T47D (cell line): ENCODE data around the gene MAML3.

Source experiments
- DNase-seq, 2 experiments: peaks; one replicate each; pipeline versions ENCODE4 v3.0.0 to v3.0.0-alpha.2; 2011 to 2012; ENCODE audit warnings: low read depth in 1 of 2, low spot score in 1 of 2
- JUND ChIP-seq: IDR thresholded peaks from 2 replicates; pipeline ENCODE4 v1.6.1; 2012; ENCODE audit warnings: low read depth
- in situ Hi-C: cut with HindIII; loops from 2 replicates; pipeline ENCODE4 v1.10.0; 2016; ENCODE audit warnings: low sequenced_read_pairs, low pct_unique_long_range_greater_than_20kb

The MAML3 gene

DNA sequence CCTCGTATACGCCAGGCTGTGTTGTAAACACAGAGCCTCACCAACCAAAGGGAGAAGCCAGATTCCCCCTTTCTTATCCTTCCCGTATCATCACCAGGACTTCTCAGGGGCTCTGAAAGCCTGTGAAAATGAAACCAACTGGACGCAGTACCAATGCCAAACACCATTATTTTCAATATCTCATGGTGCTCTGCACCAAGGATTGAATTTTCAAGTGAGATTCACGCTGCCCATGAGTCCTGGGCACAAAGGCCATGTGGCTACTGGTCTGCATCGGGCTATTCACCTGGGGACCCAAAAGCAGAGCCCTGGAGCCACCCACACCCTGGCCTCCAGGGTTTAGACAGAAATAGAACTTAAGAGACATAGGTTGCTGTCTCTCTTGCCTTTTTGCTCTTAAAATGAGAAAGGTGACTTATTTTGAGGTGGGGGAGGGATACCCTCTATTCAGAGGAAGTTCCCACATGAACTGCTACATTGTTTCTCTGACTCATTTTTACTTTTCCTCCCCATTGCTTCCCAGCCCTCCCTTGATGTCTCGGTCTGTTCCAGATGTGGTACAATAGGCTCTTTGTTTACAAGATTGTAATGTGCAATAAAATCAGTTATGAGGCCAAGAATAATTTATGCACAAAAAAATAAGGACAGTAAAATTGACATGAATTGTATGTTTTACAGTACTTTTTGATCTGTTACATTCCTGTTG lies 55.4 kb downstream of the MAML3 start:
- TF ChIP-seq JUND = no peak
- DNase-seq = no peak
- in situ Hi-C loops = no loop called here

DNA sequence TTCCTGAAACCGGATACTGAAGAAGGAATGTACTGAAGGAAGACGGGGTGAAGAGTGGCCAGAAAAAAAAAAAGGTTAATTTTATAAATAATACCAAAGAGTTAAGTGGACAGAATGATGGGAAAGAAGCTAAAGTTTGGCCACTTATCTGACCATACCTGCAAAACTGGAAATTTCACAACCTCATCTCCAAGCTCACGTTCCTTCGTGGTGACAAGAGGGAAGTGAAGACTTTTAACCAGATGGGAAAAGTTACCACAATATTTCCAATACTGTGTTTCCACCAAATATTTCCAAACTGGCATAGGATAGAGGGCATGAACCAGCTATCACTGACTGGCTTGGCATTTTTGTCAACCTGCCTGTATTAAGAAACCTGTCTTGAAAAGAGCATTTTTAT lies 56.4 kb downstream of the MAML3 start:
- in situ Hi-C loops = no loop called here
- no peak for TF ChIP-seq JUND
- DNase-seq = peak in 1 of 2 experiments; percentile 54

DNA sequence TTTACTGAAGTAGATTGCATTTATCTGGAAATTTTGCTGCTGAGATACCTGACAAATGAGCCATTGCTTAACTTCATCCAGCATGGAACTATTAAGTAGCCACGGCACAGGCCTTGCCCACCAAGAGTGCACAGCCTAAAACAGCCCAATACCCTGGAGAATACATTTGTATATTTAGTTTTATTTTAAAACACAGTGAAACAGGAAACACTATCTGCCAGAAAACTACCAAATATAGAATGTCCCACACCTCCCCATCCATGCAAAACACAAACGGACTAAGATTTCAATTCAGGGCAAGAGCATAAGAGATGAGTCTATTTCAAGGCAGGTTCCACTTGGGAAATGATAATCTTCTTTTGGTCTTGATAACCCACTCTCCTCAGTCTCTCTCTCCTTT lies 57.1 kb downstream of the MAML3 start:
- no peak for DNase-seq
- TF ChIP-seq JUND = no peak
- in situ Hi-C loops = no loop called here

DNA sequence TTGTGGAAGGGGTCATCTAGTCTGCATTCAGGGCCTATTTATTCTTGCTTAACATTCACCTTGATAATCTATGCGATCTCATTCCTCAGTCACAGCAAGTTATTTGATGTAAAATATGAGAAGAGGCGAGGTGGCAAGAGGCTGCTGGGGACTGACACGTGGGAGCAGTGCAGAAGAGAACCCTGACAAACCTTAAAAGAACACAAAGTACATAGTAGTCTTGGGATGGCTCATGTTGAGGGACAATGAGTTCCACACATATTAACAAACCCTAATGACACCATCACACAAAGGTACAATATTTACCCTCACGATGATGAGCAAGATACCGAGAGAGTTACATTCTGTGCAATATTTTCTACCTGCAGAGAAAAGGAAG lies 57.5 kb downstream of the MAML3 start:
- TF ChIP-seq JUND = no peak
- in situ Hi-C loops = no loop called here
- DNase-seq = no peak

DNA sequence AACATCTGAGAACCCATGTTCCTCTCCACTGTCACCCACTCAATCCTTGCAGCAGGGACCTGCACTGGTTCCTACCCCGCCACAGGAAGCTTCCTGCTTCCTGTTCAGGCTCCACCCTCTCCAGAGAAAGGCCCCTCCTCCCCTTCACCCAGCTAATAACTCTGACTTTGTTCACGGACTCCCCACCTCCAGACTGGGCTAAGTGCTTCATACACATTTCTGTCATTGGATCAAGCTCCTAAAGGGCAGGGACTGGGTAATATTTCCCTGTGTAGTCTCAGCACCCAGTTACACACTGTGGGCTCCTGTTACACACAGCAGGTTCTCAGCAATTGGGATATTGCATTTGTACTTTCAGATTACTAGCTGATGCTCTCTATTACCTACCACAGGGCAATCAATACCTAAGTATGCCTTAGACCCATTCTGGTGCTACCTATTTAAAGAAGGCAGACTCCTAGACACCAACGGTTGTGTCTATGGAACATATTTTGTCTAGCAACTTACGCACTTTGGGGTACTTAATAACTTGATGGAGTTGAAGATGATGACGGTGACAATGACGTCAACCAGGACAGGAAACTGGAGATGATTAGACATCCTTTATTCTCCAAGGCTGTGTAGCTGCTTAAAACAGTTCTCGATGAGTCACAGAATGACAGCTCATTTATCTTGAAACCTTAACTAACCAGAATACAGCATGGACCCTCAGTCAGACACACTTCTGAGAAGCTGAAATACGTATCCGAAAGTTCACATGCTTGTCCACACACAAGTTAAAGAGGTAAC lies 58.1 kb downstream of the MAML3 start:
- in situ Hi-C loops = no loop called here
- no peak for TF ChIP-seq JUND
- peak in 1 of 2 experiments; percentile 49 for DNase-seq

DNA sequence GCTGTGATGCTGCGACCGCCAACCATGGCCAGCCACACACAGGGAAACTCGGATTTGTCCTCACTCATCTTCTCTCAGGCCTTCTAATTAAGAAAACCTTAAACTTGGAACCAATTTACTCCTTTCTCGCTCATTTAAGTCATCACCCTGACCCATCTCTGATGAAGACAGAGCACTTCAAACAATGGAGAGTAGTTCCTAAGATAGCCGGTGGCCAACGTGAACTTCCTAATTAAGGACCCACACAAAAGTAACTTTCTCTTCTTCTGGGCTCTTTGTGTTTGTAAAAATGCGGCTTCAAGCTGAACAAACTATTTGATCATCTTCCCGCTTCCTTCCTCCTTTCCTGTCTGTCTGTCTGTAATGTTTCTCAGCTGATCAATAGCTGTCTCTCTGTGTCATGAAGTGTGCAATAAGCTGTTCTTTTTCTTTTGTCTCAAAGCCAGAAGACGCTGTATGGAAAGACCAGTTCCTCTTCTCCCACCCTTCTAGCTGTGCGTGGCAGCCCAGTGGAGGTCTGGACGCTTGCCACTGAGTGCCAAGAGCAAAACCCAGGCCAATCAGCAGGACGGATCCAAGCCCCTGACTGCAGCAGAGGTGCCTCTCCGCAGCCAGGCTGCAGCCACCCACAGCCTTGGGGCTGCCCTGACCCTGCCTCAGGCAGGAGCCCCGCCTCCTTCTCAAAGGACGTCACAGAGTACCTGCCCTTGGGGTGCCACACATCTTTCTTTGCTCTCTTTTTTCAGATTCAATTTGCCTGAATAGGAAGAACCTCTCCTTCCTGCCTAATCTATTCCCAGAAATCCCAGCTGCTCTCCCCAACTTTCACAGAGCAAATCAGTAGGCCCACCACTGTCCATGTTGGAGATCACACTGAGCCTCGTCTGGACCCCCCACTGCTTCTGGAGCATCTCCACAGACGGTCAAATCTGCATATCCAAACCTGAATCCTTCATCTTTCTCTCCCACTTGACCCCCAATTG lies 59.3 kb downstream of the MAML3 start:
- DNase-seq = peak in 1 of 2 experiments; percentile 26
- in situ Hi-C loops = no loop called here
- TF ChIP-seq JUND = no peak

DNA sequence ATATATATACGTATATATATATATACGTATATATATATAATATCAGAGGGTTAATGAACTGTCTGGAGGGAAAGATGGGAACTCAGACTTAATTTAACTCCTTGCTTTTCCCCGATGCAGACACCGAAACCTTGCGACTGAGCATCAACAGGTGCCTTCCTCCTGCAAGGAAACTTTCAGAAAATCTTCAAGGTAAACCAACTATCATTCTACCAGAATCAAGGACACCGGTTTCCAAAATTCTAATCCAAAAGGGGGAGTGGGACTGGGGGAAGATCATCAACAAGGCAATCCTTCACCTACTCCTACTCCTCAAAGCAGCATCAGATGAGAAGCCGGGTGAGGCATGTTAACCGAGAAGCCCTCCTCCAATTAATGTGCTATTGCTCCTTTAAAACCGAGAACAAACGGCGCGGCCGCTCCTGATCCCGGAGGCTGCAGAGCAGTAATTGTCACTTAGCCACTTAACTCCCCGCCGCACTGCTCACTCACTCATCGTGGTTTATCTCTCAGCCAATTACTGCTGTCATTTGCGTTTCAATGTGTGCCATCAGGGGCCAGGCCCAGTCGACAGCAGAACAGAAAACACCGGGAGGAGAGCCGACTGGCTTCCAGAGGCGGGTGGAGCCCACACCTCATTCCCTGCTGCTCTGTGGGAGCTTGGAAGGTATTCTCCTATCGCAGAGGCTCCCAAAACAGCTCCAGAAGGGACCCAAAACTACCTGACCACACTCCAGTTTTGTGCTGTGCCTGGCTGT lies 61.7 kb downstream of the MAML3 start:
- in situ Hi-C loops = no loop called here
- peak in 1 of 2 experiments; percentile 48 for DNase-seq
- TF ChIP-seq JUND = no peak

DNA sequence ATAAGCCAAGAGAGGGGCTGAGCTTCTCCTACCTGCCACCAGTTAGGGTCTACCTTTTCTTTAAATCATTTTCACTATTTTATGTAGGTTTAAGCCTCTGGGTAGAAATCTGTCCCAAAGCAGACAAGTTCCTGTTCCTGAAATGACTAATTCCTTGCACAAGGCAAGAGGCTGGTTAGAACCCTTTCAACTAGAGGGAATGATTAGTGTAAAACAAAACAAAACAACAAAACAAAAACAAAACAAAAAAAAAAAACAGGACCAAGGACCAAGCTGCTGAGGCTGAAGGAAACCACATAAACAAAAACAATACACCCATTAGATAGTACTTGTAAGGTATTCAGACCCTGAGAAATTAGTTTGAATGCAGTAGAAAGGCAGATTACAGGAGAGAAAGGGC lies 62.7 kb downstream of the MAML3 start:
- DNase-seq = no peak
- in situ Hi-C loops = no loop called here
- no peak for TF ChIP-seq JUND

DNA sequence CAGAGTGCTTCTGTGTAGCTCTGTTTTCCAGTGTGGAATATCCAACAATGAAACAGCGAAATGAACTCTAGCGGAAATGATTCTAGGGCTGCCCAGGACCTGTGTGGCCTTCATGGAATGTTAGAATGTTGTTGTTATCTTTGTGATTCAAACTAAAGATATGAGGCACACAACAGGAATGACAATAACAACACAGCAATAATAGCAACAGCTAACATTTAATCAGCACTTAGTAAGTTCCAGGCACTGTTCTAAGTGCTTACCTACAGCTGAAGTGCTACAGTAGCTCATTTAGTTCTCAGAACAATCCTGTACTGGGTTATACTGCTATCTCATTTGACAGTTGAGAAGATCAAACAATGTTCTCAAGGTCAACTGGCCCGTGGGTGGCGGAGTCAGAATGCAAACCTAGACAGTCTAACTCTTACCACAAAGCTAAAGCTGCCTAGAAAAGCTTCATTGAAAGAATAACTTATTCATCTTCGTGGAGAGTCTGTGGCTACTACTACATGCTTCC lies 63.7 kb downstream of the MAML3 start:
- in situ Hi-C loops = no loop called here
- no peak for DNase-seq
- no peak for TF ChIP-seq JUND

DNA sequence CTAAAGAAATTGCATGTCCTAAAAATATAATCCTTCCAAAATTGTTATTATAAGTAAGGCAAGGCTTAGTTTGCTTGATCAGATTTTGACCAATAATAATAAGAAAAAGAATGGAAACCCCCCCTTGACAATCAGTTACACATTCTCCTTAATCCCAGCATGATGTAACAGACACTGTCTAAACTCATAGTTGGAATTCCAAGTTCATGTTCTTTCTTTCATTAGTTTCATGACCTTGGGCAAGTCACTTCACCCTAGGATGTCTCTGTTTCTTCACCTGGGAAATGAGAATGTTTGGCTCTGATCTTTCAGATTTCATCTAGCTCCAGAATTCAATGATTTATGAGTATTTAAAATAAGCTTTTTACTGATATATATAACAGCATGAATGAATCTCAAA lies 64.8 kb downstream of the MAML3 start:
- no peak for DNase-seq
- in situ Hi-C loops = no loop called here
- no peak for TF ChIP-seq JUND

DNA sequence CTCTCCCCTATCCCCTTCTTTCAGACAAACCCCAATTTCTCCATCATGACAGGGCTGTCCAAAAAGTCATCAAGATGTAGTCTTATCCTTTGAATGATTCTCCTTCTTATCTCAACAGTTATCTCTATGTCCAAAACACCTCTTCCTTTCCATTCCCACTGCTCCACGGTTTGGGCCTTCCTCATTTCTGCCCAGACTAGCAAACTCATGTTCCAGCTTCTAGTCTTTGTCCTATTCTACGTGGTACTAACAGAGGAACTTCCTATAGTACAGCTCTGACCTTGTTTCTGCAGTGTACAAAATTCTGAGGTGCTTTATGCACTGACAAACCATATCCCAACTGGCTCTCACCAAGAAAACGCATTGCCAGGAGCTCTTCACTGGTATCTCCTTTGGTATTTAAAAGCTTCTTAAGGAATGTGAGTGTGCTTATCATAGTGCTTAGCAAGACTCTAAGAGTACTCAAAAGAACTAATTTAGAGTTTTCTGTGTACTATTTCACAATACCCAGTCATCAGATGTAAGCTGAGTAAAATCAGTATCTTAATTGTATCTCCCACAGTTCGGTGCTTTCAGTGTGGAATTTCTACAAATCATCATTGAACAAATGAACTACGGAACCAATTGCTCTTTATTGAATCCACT lies 65.5 kb downstream of the MAML3 start:
- in situ Hi-C loops = no loop called here
- TF ChIP-seq JUND = no peak
- no peak for DNase-seq
